Measurements from ENCODE around the gene CHCT1. TPM values are rescaled to one million over a fixed set of nuclear protein-coding genes. Genes with fewer than 3 reads are reported as not detected.
A peak's percentile ranks its signal among the peaks of the same experiment; 100 is the strongest.

The CHCT1 gene
- total RNA-seq, 1 donor = not detected

DNA sequence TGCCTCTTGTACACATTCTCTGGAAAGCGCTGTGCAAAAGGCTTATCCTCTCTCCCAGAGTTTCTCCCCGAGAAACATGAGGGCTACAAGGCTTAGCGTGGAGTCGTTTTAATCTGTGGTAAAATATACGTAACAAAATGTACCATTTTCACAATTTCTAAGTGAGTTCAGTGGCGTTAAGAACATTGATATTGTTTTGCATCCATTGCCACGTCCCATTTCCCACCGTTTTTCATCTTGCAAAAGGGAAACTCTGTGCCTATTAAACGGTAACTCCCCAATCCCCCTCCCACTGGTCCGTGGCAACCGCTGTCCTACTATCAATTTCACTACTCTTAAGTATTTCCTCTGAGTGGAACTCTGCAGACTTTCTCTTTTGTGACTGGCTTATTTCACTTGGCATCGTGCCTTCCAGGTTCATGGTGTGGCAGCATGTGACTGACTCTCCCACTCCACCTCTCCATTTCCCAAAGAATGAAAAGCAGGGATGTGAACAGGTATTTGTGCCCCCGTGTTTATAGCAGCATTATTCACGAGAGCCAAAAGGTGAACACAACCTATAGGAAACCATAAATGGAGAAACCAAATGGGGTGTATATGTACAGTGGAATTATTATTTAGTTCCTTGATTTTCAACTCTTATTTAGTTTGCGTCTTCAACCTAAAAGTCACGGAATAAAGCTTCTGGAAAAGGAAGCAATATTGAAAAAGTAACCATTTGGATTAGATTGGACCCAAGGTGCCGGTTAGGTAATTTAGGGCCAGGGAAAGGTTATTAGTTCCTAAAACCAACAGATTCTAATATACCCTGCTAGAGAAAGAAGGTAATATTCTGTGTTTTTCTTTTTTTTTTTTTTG is 29.2 kb upstream of the CHCT1 start:
- H3K4me3 ChIP-seq (ENCODE audit: low read depth, low read length) = peak overlapping the region; percentile 90
- peak; percentile 71 for DNase-seq (ENCODE audit: low read depth)
- TF ChIP-seq, protein P1, sequence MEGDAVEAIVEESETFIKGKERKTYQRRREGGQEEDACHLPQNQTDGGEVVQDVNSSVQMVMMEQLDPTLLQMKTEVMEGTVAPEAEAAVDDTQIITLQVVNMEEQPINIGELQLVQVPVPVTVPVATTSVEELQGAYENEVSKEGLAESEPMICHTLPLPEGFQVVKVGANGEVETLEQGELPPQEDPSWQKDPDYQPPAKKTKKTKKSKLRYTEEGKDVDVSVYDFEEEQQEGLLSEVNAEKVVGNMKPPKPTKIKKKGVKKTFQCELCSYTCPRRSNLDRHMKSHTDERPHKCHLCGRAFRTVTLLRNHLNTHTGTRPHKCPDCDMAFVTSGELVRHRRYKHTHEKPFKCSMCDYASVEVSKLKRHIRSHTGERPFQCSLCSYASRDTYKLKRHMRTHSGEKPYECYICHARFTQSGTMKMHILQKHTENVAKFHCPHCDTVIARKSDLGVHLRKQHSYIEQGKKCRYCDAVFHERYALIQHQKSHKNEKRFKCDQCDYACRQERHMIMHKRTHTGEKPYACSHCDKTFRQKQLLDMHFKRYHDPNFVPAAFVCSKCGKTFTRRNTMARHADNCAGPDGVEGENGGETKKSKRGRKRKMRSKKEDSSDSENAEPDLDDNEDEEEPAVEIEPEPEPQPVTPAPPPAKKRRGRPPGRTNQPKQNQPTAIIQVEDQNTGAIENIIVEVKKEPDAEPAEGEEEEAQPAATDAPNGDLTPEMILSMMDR (IDR thresholded peaks at IDR 0.05; ENCODE audit: insufficient read depth, low read depth, low read length) = no peak

DNA sequence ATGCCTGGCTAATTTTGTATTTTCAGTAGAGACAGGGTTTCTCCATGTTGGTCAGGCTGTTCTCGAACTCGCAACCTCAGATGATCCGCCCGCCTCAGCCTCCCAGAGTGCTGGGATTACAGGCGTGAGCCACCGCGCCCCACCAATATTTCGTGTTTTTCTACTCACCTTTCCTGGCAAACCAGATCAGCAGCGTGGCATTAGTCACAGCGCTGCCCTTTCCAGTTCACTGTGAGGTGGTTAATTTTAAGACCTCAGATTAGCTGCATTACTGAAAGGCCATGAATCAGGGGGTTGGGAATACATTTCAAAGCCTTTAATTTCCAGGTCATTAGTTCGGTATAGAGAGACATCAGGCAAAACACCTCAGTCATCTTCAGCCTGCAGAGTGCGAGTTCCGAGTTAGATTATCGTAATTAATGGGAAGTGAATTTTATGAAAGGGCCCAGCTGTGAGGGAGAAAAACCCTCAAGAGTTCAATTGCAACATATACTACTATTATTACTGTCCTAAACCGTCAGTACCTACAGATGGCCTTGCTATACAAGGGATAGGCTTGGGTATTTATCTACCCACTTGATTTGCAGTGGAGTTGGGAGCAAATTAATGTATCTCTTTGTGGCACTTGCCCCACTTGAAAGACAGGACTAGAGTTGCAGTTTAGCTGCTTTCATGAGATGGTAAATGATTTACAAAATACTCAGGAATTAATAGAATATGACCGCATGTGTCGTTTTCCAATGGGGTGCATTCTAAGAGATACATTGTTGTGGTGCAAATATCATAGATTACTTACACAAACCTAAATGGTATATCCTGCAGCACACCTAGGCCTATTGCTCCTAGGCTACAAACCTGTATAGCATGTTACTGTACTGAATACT is 28.2 kb upstream of the CHCT1 start:
- no peak for DNase-seq (ENCODE audit: low read depth)
- no peak overlapping the region for H3K4me3 ChIP-seq (ENCODE audit: low read depth, low read length)
- TF ChIP-seq, protein P1 (IDR thresholded peaks at IDR 0.05; ENCODE audit: insufficient read depth, low read depth, low read length) = no peak

DNA sequence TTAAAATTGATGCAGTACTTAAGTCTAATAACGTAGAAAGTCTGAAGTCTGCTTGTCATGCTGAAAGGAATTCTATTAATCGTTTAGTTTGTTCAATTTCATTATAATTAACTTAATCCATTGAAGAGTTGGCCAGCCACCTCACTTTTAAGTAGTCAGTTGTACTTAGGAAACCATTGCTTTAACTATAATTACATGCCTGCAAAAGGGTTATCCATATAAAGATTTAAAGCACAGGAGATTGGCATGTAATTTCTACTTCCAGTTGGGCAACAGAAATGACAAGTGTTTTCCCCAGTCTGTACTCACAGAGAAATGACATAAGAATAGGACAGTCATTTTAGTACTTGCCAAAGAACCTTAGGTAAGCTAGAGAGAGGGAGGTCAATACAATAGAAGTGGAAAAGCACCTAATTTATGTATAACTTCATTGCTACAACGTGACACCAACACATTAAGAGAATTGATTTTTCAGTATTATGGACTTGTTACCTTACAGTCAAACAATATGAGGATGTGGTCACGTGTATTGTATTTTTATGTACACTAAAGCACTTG is 26.7 kb upstream of the CHCT1 start:
- no peak for DNase-seq (ENCODE audit: low read depth)
- no peak overlapping the region for H3K4me3 ChIP-seq (ENCODE audit: low read depth, low read length)
- TF ChIP-seq, protein P1 (IDR thresholded peaks at IDR 0.05; ENCODE audit: insufficient read depth, low read depth, low read length) = no peak

DNA sequence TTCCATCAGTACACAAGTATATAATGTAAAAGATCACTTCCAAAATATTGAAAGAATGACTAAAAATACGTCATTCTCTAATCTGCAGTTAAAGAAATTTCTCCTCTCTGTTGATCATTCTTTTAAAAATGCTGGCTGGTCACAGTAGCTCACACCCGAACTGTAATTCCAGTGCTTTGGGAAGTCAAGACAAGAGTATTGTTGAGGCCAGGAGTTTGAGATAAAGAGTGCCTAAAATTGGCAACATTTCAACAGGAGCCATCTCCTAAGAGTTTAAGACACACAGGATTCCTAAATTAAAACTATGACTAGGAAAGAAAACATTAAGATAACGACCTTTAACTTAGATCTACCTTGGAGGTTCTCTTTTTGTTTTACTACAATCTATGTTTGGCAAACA is 25.9 kb upstream of the CHCT1 start:
- no peak for DNase-seq (ENCODE audit: low read depth)
- no peak overlapping the region for H3K4me3 ChIP-seq (ENCODE audit: low read depth, low read length)
- TF ChIP-seq, protein P1 (IDR thresholded peaks at IDR 0.05; ENCODE audit: insufficient read depth, low read depth, low read length) = no peak

DNA sequence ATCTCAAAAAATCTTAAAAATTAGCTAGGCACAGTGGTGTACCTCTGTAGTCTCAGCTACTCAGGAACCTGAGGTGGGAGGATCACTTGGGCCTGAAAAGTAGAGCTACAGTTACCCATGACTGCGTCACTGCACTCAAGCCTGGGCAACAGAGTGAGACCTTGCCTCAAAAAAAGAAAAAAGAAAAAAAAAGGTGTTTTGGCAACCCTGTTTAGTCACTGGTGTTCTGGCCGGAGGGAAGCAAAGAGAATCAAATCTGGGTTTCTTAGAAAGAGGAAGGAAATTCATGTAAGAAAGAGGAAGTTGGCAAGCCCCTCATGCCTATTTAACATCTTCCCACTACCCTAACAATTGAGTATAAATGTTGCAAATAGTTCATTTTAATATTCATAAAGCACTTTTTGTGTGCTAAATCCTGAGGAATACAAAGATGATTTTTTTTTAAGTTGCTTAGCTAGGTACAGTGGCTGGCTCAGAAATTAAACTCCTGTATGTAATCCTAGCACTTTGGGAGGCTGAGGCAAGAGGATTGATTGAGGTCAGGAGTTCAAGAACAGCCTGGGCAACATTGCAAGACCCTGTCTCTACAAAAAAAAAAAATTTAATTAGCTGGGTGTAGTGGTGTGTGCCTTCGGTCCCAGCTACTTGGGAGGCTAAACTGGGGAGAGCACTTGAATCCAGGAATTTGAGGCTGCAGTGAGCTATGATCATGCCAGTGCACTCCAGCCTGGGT is 23.9 kb upstream of the CHCT1 start:
- H3K4me3 ChIP-seq (ENCODE audit: low read depth, low read length) = no peak overlapping the region
- no peak for DNase-seq (ENCODE audit: low read depth)
- TF ChIP-seq, protein P1 (IDR thresholded peaks at IDR 0.05; ENCODE audit: insufficient read depth, low read depth, low read length) = no peak

DNA sequence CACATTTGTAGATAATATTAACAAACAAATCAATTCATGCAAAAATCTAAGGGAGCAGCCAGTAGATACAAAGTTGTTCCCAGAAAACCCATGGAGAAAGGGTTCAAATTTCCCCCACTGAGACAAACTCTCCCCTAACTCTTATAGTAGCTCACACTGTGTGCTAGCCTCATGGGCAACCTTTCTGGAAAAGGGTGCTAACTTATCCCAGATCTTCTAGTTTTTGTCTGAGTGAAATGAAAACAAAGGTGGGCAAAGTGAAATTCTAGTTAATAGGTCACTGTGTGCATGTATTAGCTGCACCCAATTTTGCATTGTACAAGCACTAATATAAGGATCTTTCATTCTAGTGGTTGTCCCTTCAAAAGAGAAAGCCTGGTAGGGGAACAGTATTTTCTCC is 20.5 kb upstream of the CHCT1 start:
- H3K4me3 ChIP-seq (ENCODE audit: low read depth, low read length) = no peak overlapping the region
- no peak for DNase-seq (ENCODE audit: low read depth)
- TF ChIP-seq, protein P1 (IDR thresholded peaks at IDR 0.05; ENCODE audit: insufficient read depth, low read depth, low read length) = no peak
